Endothelial cell of umbilical vein (primary cell): Measurements from ENCODE around the gene CZIB. TPM values are rescaled to one million over a fixed set of nuclear protein-coding genes. Genes with fewer than 3 reads are reported as not detected.
A peak's percentile ranks its signal among the peaks of the same experiment; 100 is the strongest.

ENCODE experiments used
- BruUV-seq: library from RNA; stranded (reverse); fragments of 400-500 nt; replicated peaks from 2 replicates; lab custom pipeline; 2021; lab: Mats Ljungman, UMichigan
- CTCF ChIA-PET: fragments of 300-600, 350-600 bp; sonication (Branson Sonifier 250); formaldehyde crosslinking; loops from one replicate; lab custom pipeline; 2021; ENCODE audit warnings: antibody characterized with exemption, inconsistent platforms; lab: Charles Lee
- POLR2A ChIA-PET: fragments of 300-600, 350-600 bp; sonication (Branson Sonifier 250); formaldehyde crosslinking; loops from one replicate; lab custom pipeline; 2021; ENCODE audit warnings: antibody characterized with exemption, inconsistent platforms; lab: Charles Lee
- DNase-seq: peaks from one replicate; pipeline ENCODE4 v3.0.0-alpha.2; 2011; ENCODE audit warnings: low read depth, low spot score
- FAIRE-seq: peaks from 2 replicates; lab custom pipeline; 2011; peaks lifted over from hg19 to GRCh38; lab: Jason Lieb, UNC
- H2AFZ ChIP-seq: 2 replicates; pipeline ENCODE4 v1.6.0; 2012; ENCODE audit warnings: low read depth, low read length, control low read depth, inconsistent platforms
- H3K27ac ChIP-seq: 2 replicates; pipeline ENCODE4 v1.5.1; 2011; ENCODE audit warnings: low read depth, mild to moderate bottlenecking, control low read depth, low read length, moderate library complexity; ENCODE audit not compliant: insufficient read depth
- H3K27me3 ChIP-seq, 2 experiments: 2 replicates each; pipeline versions ENCODE4 v1.6.0 to v1.6.1; 2011; ENCODE audit warnings: low read length in 2 of 2, mixed read lengths in 1 of 2; ENCODE audit not compliant: control insufficient read depth in 2 of 2, insufficient read depth in 2 of 2
- H3K36me3 ChIP-seq, 2 experiments: 2 replicates in 1 of 2; 3 replicates in 1 of 2; pipeline ENCODE4 v1.5.1; 2011; ENCODE audit warnings: low read length in 2 of 2, mild to moderate bottlenecking in 1 of 2, moderate library complexity in 1 of 2; ENCODE audit not compliant: control insufficient read depth in 2 of 2, insufficient read depth in 2 of 2; ENCODE audit errors: extremely low read depth in 1 of 2
- H3K4me1 ChIP-seq: 3 replicates; pipeline ENCODE4 v1.5.1; 2011; ENCODE audit warnings: mild to moderate bottlenecking, low read length; ENCODE audit not compliant: control insufficient read depth, insufficient read depth; ENCODE audit errors: extremely low read depth
- H3K4me2 ChIP-seq: 2 replicates; pipeline ENCODE4 v1.6.1; 2011; ENCODE audit warnings: low read length, control low read depth, mixed read lengths; ENCODE audit not compliant: insufficient read depth
- H3K4me3 ChIP-seq, 3 experiments: fragments of 200-600 bp in 1 of 3; sonication (generic), shearing (Covaris generic) in 1 of 3; replicated peaks in 1 of 3; 2 replicates each; pipeline ENCODE4 v1.5.1; 2011 to 2016; ENCODE audit warnings: control low read depth in 3 of 3, low read length in 3 of 3, mild to moderate bottlenecking in 2 of 3, inconsistent platforms in 1 of 3, low read depth in 1 of 3, moderate library complexity in 1 of 3; ENCODE audit not compliant: insufficient read depth in 1 of 3
- H3K79me2 ChIP-seq: 2 replicates; pipeline ENCODE4 v1.6.0; 2012; ENCODE audit warnings: low read length, inconsistent platforms; ENCODE audit not compliant: control insufficient read depth, insufficient read depth
- H3K9ac ChIP-seq: replicated peaks from 2 replicates; pipeline ENCODE3; 2011; ENCODE audit warnings: low read length, control low read depth; ENCODE audit not compliant: insufficient read depth; ENCODE audit errors: extremely low read depth
- H3K9me1 ChIP-seq: replicated peaks from 3 replicates; pipeline ENCODE4 v1.6.0; 2011; ENCODE audit warnings: mild to moderate bottlenecking, low read length; ENCODE audit not compliant: control insufficient read depth, insufficient read depth; ENCODE audit errors: extremely low read depth
- H3K9me3 ChIP-seq: replicated peaks from 2 replicates; pipeline ENCODE4 v1.5.1; 2012; ENCODE audit warnings: low read length, inconsistent platforms; ENCODE audit not compliant: control insufficient read depth, insufficient read depth
- H4K20me1 ChIP-seq: replicated peaks from 2 replicates; pipeline ENCODE3; 2011; ENCODE audit warnings: mild to moderate bottlenecking, low read length; ENCODE audit not compliant: control insufficient read depth, insufficient read depth; ENCODE audit errors: extremely low read depth
- EZH2 ChIP-seq: IDR thresholded peaks from 2 replicates; pipeline ENCODE4 v1.6.1; 2012; ENCODE audit warnings: borderline replicate concordance, low read depth, mild to moderate bottlenecking, moderate library complexity, low read length, inconsistent platforms; ENCODE audit not compliant: severe bottlenecking
- FOS ChIP-seq: IDR thresholded peaks from 2 replicates; pipeline ENCODE4 v1.6.1; 2011; ENCODE audit warnings: mild to moderate bottlenecking, low read length, moderate library complexity, borderline replicate concordance; ENCODE audit not compliant: insufficient read depth
- POLR2A ChIP-seq: IDR thresholded peaks from 2 replicates; pipeline ENCODE4 v1.6.1; 2012; ENCODE audit warnings: low read depth, mild to moderate bottlenecking, control low read depth, low read length
- POLR2AphosphoS5 ChIP-seq: IDR thresholded peaks from 2 replicates; pipeline ENCODE4 v1.6.1; 2012; ENCODE audit warnings: low read depth, mild to moderate bottlenecking, control low read depth, low read length, moderate library complexity; ENCODE audit not compliant: insufficient read depth
- dilution Hi-C: fragments of 300-500 bp; cut with MboI; formaldehyde crosslinking; loops from one replicate; pipeline ENCODE4 v1.15.0; 2019; ENCODE audit warnings: low sequenced_read_pairs; ENCODE audit not compliant: extremely low pct_ligation_motif_present
- intact Hi-C: fragments of 100-400 bp; cut with micrococcal nuclease; formaldehyde crosslinking; loops from one replicate; pipeline ENCODE4 v1.10.0; 2022
- polyA plus RNA-seq, 4 experiments: library from polyadenylated mRNA; depleted of rRNA in 3 of 4; stranded (reverse) in 3 of 4; unstranded in 1 of 4; fragments of >200 nt; gene quantifications; 2 replicates each; pipeline versions ENCODE4 v1.2.1 to v1.2.3, GENCODE V29; 2011 to 2012; ENCODE audit warnings: missing spikeins in 1 of 4
- total RNA-seq: library from RNA; stranded (reverse); gene quantifications from 2 replicates; pipeline ENCODE4 v1.2.3, GENCODE V29; 2021
- TF ChIP-seq, protein P1 (sequence below), 2 donors: IDR thresholded peaks; 1 replicate in 1 of 2; 2 replicates in 1 of 2; pipeline ENCODE4 v1.5.1; 2011; ENCODE audit warnings: low read length in 2 of 2, mild to moderate bottlenecking in 2 of 2, moderate library complexity in 2 of 2, control low read depth in 1 of 2, inconsistent platforms in 1 of 2, low read depth in 1 of 2; ENCODE audit not compliant: insufficient read depth in 1 of 2; ENCODE audit errors: extremely low read depth in 1 of 2

The CZIB gene
- total and polyA plus RNA-seq, 2 donors (not counting 3 experiments of a cell fraction or from before 2014, with no cell fraction given), result 60.1 to 65.9 TPM

DNA sequence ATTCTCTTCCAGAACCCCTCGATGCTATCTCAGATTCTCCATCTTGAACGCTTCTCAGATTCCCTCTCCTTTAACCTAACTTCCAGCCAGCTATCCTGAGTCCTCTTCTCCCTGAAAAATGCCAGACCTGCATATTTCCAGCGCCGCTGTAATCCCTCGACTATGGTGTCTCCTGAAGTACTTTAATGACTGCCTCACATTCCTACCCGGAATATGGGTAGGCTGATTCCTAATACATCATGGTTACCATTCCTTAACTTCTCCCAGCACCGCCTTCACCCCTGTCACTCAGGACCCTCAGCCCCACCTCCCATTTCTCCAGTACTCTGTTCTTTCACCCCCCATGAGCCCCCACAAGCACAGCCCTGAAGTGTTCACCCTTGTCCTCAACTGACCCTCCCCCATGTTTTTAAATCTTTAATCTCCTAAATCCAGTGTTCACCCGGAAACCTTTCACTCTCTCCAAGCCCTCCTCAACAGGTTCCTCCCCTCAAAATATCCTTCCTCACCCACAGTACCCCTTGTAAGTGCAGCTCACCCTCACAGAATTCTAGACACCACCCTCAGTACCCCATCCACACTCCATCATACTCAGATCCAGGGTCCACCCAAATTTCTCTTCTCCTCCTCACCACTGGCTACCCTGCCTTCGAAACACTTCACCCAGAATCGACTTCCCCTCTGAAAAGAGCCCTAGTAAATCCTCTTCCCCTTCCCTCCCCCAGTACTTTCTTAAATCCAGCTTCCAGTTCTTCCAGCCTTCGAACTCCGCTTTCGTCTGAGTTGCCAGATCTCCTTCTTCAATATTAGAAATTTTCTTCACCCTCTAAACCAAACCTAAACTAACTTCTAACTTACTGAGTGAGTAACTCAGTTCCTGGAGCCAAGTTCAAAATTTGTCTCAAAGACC is 22.9 kb downstream of the CZIB start:
- Histone ChIP-seq H3K9me1 (no peaks in the 10 kb centered on the region), H3K79me2 (peaks cover 7% of the 10 kb centered on the region), H3K9me3 (no peaks in the 10 kb centered on the region), H3K36me3 (peaks cover under 1 to 2% of the 10 kb centered on the region in 2 experiments), H3K4me2 (peak overlapping the region; percentile 60), H2AFZ (peak overlapping the region; percentile 81), H3K4me3 (peak overlapping the region; percentile 63 to 92 (median 77)), H3K4me1 (peaks cover 13% of the 10 kb centered on the region), H3K27me3 (no peaks in the 10 kb centered on the region), H4K20me1 (no peaks in the 10 kb centered on the region), H3K9ac (peak overlapping the region; percentile 96), H3K27ac (peak overlapping the region; percentile 74)
- ChIA-PET POLR2A (no interaction called here), CTCF (no interaction called here)
- BruUV-seq, result no TSS peak
- DNase-seq (peak; percentile 26), FAIRE-seq (peak; percentile 49)
- dilution Hi-C loops, result no loop called here
- no peak for TF ChIP-seq FOS
- TF ChIP-seq EZH2, result no peak
- intact Hi-C loops, result loop anchor here (2.0 to 10.0 kb wide), 2 partner anchors 129 to 793 kb away; partner anchors contain the start of genes ORC1 and PRPF38A

DNA sequence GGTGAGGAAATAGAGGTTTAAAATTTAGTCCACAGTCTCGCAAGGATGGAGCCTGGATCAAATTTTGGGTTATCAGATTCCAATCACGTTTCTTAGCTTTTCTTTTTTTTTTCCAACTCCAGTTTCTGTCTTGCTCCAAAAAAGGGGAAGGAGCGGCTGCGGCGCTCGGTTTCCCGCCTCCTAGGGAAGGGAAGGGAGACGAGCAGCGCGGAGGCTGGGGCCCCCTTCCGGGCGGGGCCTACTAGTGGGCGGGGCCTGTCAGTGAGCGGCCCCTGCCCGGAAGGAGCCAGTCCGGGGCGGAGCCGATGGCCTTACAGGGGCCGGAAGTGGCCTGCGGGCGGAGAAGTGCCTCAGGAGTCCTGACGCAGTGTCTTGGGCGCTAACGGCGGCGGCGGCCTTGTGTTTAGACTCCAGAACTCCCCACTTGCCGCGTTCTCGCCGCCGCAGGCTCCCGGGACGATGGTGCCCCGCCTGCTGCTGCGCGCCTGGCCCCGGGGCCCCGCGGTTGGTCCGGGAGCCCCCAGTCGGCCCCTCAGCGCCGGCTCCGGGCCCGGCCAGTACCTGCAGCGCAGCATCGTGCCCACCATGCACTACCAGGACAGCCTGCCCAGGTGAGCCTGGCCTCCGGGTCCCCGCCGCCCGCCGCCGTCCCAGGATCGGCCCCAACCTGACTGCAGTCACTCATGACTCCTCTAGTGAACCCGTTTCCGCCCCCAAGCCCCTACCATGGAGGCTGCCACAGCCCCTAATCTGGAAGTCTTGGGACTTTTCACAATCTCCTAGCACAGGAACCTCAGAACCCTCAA is 23.7 kb downstream of the CZIB start, which contains the start of gene CPT2:
Gene CPT2, plus strand, starts transcription at position 340 of the 806 bp plus-strand sequence. Its CDS starts 120 bp downstream, at position 460.
- peak within 1 kb of the TSS; percentile 60 for H3K4me2 ChIP-seq
- H3K4me3 ChIP-seq, result peak within 1 kb of the TSS; percentile 63 to 92 (median 77)
- TF ChIP-seq, protein P1, sequence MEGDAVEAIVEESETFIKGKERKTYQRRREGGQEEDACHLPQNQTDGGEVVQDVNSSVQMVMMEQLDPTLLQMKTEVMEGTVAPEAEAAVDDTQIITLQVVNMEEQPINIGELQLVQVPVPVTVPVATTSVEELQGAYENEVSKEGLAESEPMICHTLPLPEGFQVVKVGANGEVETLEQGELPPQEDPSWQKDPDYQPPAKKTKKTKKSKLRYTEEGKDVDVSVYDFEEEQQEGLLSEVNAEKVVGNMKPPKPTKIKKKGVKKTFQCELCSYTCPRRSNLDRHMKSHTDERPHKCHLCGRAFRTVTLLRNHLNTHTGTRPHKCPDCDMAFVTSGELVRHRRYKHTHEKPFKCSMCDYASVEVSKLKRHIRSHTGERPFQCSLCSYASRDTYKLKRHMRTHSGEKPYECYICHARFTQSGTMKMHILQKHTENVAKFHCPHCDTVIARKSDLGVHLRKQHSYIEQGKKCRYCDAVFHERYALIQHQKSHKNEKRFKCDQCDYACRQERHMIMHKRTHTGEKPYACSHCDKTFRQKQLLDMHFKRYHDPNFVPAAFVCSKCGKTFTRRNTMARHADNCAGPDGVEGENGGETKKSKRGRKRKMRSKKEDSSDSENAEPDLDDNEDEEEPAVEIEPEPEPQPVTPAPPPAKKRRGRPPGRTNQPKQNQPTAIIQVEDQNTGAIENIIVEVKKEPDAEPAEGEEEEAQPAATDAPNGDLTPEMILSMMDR (IDR thresholded peaks at IDR 0.05; ENCODE audit: extremely low read depth in 1 of 2, insufficient read depth in 1 of 2, low read depth in 1 of 2, low read length in 2 of 2), result peak in 1 of 2 donors; percentile 3
- no peak for TF ChIP-seq FOS
- peak; percentile 97 for TF ChIP-seq POLR2AphosphoS5
- TF ChIP-seq POLR2A, result peak; percentile 93
- peak within 1 kb of the TSS; percentile 81 for H2AFZ ChIP-seq
- H3K9me1 ChIP-seq, result no peaks in the 10 kb centered on the region
- H3K27ac ChIP-seq, result peak within 1 kb of the TSS; percentile 74
- no peaks in the 10 kb centered on the region for H3K27me3 ChIP-seq
- H3K4me1 ChIP-seq, result peaks cover 13% of the 10 kb centered on the region
- BruUV-seq, result TSS peak; percentile 61
- POLR2A ChIA-PET, result no interaction called here
- peaks cover 7% of the 10 kb centered on the region for H3K79me2 ChIP-seq
- H3K9me3 ChIP-seq, result no peaks in the 10 kb centered on the region
- FAIRE-seq (peak; percentile 82), DNase-seq (peak; percentile 79)
- intact Hi-C loops, result loop anchor here (1.0 to 10.0 kb wide), 3 partner anchors 24 to 792 kb away; partner anchors contain the start of genes CZIB, ORC1 and PRPF38A
- peak within 1 kb of the TSS; percentile 96 for H3K9ac ChIP-seq
- CTCF ChIA-PET, result interaction anchor here (0.9 to 7.4 kb wide), 3 partner anchors 11 to 495 kb away, joined by 5 to 46 read pairs (median 11); no protein-coding TSS in a partner anchor
- dilution Hi-C loops, result no loop called here
- no peaks in the 10 kb centered on the region for H3K36me3 ChIP-seq
- no peaks in the 10 kb centered on the region for H4K20me1 ChIP-seq
